ENCODE results near the gene ITFG1. TPM values are rescaled to one million over a fixed set of nuclear protein-coding genes. Genes with fewer than 3 reads are reported as not detected.

Gene ITFG1
- total RNA-seq (2014; rRNA removed; shearing (Covaris generic)) = 86.4 and 89.7 TPM in 2 replicates
- polyA plus RNA-seq (2014; cell fraction: nucleus; rRNA removed) = 55.3 and 67.9 TPM in 2 replicates

DNA sequence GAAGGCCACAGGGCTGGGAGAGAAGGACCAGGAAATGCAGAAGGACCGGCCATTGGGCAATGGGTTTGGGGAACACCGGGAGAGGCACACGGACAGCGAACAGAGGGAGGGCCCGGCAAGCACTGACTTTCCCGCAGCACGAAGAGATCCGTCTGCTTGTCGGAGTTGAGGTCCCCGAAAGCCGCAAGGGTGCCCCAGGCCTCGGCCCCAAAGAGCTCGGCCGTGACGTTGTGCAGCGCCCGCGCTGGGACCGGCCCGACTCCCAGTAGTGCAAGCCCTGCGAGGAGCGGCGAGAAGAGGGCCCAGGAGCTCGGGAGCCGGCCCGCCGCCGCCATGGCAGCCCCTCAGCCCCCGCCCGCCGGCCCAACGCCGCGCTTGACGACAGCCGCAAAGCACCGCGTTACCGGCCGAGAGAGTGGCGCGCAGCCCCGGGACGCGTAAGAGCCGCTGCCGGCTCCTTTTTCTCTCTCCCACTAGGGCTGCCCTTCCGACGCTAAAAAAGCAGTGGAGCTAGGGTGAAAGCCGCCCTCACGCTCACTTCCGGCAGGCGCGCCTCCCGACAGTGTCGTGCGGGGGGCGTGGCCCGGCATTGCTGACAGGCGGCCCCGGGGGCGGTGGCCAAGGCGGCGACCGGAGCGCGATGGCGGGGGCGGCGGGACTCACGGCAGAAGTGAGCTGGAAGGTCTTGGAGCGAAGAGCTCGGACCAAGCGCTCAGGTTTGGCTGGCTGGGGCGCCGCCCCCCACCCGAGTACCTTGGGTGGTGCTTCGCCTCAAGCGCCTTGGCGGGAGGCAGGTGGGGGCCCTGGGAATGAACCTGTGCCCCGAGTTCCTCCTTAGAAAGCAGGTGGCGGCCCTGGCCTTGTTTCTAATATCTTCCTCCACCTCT, at the start of gene ITFG1, which contains the start of gene PHKB:
Gene ITFG1, minus strand, starts transcription at position 353 of the 887 bp plus-strand sequence. Its CDS starts 18 bp downstream, at position 335.
Gene PHKB, plus strand, starts transcription at position 621 of the 887 bp plus-strand sequence. Its CDS starts 20 bp downstream, at position 641.
- peak; percentile 80 for DNase-seq (ENCODE audit: extremely low read depth, low read depth)

DNA sequence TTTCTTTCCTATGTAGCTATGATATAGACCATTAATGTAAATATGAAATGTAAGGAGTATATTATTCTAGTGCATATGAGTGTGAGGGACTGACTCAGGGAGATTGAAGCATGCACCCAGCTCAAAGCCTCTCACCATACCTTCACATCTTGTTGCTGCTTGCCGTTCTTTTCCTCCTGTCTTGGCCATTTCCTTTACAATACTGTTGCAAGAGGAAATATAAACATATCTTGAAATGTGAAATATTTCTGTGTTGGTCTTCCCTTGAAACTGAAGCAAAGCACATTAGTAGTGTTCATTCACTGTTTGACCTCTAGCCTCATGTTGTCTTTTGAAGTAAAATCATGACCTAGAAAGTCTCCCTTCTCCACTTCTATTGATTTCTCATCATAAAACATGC, 46.8 kb upstream of the ITFG1 start:
- no peak for DNase-seq (ENCODE audit: extremely low read depth, low read depth)

DNA sequence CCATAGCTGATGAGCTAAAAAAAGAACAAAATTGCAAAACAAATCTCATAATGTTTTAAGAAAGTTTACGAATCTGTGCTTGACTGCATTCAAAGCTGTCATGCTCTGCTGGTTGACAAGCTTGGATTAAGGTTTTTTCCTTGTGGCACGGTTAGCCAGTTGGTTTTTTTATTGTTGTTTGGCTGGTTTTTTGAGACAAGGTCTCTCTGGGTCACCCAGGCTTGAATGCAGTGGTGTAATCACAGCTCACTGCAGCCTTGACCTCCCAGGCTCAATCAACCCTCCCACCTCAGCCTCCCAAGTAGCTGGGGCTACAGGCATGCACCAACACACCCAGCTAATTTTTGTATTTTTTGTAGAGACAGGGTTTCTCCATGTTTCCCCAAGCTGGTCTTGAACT, 45.9 kb upstream of the ITFG1 start:
- DNase-seq (ENCODE audit: extremely low read depth, low read depth) = no peak

DNA sequence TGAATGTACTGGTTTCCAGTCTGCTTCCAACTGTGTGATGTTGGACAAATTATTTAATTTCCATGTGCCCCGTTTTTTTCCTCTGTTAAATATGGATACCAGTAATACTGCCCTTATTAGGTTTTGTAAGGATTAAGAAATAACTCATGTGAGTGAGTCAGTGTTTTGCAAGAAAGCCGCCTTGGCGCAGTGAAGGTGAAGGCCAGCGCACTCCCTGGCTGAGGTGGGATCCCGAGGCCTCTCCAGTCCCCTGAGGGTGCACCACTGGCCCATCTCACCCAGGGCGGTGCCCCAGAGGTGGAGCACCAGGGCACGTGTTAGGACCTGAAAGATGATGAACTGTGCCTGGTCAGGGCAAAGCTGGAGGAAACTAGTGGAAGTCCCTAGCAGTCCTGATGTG, 43.7 kb upstream of the ITFG1 start:
- DNase-seq (ENCODE audit: extremely low read depth, low read depth) = no peak

DNA sequence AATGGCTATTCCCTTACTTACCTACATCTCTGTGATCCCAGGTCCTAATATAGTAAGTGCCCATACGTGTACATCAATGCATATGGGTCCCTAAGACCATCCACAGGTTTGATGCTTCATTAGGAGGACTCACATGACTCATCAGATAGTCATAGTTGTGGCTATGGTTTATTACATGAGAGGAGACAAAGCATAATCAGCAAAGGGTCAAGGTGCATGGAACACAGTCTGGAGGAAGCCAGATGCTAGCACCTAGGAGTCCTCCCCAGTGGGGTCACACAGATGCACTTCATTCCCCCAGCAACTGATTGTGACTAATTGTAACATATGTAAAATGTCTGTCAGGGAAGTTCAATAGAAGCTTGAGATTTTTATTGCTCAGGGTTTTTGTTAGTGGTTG, 43.1 kb upstream of the ITFG1 start:
- DNase-seq (ENCODE audit: extremely low read depth, low read depth) = no peak

DNA sequence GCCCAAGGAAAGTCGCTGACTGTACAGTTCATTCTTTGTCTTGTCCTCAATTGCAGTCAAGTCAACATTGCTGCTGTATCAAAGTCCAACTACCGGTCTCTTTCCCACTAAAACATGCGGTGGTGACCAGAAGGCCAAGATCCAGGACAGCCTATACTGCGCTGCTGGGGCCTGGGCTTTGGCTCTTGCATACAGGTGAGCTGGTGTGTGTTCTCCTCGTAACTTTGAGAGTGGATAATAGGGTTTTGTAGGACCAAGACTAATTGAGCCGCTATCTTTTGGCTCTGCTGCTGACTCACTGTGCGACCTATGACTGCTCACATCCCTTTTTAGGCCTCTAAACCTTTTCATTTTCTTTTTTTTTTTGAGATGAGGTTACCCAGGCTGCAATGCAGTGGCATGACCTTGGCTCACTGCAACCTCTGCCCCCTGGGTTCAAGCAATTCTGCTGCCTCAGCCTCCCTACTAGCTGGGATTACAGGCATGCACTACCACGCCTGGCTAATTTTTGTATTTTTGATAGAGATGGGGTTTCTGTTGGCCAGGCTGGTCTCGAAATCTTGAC, 38.9 kb upstream of the ITFG1 start:
- no peak for DNase-seq (ENCODE audit: extremely low read depth, low read depth)

DNA sequence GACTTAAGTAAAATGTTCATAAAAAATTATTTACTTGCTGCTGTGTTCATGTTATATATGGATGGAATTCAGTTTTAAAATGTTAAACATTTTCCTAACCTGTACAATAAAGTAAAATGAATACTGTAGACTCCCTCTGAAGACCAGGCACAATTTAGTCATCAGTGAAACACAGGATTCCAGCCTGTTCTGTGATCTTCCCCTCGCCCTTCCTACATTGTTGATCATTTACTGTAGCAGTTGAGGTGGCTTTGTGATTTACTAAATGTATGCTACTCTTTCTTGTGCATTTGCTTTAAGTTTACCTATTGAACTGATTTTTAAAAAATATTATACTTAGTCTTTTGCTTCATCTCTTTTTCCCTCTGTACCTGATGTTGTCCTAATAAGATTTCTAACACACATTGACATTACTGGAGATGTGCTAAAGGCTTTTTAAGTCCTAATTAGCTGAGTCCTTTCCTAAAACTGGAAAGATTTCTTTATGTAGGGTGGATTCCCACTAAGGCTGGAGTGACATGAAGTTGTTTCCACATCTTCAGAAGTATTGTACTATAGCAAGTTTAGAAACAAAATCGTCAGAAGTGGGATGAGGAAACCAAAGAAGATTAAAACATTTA, 38.3 kb upstream of the ITFG1 start:
- no peak for DNase-seq (ENCODE audit: extremely low read depth, low read depth)

DNA sequence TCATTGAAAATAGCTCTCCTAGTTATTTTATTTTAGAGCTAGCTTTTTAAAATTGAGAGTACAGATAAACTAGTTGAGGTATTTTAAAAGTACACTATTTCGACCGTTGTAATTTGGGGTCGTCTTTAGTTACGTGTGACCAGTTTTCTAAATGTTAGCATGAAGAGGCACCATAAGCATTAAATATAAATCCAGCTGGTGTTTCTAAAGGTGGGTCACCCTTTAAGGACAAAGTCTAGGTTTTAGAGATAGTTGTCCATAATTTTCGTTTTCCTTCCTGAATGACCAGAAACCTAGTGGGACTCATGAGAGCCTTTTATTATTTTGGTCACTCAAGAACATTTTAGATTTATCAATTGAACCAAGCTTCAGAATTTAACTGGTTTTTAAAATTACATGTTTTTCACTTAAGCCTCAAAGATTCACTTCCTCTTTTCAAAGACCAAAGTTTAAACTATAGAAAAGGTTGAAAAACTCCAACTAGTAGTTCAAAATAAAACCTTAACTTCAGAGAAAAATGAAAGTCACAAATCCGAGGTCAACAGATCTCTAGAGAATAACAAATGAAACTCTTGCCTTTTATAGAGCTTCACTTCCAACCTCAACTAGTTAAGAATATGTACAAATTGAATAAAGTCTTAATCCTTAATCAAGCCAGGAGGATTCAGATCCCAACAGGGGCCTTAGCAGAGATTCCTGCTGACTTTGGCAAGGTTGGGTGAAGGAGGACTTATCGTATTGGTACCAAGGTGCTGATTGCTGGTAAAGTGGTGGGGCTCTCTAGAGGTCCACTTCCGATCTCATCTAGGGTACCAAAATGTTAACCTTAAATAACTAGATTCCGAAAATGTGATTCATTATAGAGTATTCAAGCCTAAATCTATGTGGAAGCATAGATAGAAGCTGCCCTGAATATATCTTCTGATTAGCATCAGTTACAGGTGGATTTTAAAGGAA, 32.8 kb upstream of the ITFG1 start:
- DNase-seq (ENCODE audit: extremely low read depth, low read depth) = no peak

DNA sequence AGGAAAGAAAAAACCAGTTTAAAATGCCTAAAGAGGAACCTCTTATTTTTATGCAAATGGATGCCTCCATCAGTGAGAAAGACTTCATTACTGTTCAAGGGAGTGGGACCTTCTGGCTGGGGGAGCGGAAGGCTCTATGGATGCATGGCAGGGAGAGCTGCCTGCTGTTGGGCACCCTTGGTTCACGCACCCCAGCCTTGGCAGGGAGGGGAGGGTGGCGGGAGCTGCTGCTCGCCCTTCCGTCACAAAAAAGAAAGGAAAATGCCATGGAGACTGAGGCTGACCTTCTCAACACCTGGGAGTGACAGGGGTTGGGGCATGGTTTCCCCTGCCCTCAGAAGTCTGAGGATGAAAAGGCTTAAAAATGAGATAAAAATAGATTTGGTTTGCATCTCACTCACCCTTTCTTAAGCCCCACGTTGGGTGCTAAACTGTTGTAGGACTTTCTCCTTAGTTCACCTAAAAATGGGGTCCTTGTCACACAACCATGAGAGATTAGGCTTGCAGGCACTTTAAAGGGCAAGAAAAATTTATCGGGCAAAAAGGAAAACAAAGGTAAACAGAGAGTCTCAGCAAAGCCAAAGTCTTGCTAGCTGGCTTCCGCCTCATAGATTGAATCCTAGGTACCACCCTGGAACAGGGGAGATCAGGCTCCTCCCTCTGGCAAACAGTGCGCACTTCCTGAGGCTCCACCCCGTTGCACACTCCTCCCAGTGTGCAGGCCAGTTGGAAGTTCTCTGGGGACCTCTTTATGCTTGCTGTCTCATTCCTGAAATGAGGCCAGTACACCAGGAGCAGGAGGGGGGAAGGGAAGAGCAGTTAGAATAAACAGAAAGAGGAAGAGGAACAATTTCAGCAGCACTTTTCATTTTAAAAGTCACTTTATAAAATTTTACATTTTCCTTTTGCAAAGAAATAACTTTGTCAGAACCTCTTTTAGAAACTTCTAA, 31.8 kb upstream of the ITFG1 start:
- no peak for DNase-seq (ENCODE audit: extremely low read depth, low read depth)

DNA sequence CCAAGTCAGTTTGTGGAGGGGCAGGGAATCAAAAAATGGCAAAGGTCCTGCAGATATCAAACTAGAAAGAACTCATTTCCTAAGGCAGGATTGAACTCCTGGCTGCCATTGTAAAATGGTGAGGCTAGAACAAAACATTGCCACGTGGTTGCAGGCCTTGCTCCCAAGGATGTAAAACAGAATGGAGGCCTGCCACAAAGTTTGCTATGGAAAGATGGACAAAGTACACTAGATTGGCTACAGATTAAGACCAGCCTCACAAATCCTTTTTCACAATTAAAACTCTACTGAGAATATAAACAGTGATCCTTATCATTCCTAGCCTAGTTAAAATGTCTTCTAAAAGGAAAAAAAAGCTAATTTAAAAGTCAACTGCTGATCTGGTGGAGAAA, 31.2 kb upstream of the ITFG1 start:
- DNase-seq (ENCODE audit: extremely low read depth, low read depth) = no peak

DNA sequence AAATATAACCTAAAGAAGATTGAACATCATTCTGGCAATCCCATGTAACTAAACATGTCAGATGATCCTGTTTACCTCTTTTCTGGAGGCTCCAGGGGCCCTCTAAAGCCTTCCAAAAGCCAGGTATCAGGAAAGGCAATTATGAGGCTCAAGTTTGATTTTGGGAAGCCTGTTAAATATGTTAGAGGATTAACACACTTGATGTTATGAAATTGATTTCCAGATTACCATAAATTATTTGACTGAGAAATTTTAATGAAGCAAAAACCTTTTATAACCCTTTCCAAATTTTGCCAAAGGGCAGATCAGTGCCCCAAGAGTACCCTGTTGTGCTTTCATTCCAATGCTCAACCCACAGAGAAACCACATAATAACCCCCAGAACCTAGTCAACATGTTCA, 29.6 kb upstream of the ITFG1 start:
- DNase-seq (ENCODE audit: extremely low read depth, low read depth) = no peak

DNA sequence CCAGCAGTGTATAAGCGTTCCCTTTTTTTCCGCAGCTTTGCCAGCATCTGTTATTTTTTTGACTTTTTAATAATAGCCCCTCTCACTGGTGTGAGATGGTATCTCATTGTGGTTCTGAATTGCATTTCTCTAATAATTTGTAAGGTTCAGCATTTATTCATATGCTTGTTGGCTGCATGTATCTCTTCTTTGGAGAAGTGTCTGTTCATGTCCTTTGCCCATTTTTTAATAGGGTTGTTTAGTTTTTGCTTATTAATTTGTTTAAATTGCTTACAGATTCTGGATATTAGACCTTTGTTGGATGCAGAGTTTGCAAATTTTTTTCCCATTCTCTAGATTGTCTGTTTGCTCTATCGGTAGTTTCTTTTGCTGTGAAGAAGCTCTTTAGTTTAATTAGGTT, 27.2 kb upstream of the ITFG1 start:
- DNase-seq (ENCODE audit: extremely low read depth, low read depth) = no peak

DNA sequence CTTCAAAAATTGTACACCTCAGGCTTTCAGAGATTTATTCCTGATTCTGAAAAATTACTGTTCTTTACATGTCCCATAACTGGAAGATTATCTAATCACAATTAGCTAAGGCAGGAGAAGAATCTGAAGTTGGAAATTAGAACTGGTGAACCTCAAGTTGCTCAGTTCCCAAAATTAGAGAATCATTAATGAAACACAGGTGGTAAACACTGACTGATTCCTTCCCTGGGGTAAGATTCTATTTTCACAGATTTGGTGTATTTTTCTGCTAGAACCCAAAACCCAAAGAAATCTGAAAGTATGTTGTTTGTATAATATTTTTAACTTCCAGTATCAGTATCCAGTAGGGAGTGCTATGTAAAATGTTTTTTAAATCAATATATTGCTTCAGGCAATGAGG, 26.0 kb upstream of the ITFG1 start:
- no peak for DNase-seq (ENCODE audit: extremely low read depth, low read depth)

DNA sequence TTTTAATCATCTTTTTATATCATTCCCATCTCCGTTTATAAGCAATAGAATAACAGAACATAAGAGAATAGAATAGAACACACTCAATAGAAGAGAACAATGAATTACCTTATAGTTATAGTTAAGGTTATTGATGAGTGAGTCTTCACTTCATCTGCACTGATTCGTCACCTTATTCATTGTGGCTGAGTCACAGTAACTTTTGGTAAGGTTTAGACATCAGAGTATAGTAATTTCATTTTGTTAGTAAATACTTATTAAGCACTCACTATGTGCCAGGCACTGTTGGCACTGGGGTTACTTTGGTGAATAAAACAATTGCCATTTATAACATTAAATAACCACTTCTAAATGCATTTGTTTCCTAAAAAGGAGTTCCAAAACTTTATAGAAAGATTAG, 22.8 kb upstream of the ITFG1 start:
- no peak for DNase-seq (ENCODE audit: extremely low read depth, low read depth)

DNA sequence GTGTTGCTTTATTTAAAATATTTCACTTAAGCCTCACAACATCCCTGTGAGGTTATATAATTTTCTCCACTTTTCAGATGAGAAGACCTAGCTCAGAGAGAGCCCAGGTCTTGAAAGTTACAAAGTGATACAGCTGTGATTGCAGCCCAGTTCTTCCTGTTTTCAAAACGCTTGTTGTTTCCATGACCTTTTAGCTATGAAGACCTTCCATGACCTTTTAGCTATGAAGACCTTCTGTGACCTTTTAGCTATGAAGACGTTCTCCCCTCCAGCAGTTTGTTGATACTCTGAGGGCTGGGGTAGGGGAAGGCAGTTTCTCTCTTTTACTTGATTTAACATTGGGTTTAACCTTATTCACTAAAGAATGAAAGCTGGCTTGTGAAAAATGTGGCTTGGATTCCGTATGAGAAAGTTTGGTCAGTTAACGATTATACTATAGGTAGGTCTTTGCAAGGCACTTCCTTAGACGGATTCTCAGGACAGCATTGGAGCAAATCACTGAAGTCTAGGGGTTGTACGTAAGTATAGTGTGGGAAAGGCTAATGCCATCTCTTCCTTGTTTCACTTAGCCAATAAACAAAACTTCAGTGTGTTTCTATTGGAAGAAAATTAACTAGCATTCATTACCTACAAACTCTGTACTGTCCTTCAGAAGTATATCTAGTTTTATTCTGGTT, 21.0 kb upstream of the ITFG1 start:
- no peak for DNase-seq (ENCODE audit: extremely low read depth, low read depth)

DNA sequence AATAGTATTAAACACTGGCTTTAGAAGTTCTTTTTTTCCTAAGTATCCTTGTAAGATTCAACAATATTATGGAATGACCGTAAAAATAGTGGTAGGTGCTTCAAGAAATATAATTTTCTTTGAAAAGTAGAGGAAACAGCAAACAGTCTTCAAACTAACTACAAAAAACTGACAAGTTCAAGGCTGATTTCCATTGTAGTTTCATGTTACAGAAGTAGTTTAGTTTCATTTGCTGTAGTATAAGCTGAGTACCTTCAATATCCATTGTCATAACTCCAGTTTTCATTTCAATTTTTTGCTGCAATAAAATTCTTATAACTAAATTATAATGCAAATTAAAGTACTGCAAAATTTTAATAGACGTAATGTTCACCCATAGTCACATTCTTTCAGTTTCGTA, 19.5 kb upstream of the ITFG1 start:
- no peak for DNase-seq (ENCODE audit: extremely low read depth, low read depth)

DNA sequence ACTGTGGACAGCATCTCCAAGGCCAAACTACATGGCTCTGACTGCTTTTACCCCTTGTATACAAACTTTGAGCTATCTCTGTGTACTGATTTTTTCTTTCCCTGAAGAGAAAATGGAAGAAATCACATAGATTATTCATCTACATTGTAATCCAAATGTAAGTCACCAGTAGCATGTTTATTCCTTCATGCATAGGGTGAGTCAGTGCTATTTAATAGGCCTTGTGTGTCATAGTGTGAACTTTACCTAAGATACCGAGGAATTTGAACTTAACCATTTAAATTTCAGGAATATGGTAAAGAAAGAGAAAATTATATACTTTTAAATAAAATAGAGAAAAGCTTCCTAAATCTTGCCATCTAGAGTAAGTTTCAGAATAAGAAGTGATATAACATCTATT, 16.8 kb upstream of the ITFG1 start:
- no peak for DNase-seq (ENCODE audit: extremely low read depth, low read depth)

DNA sequence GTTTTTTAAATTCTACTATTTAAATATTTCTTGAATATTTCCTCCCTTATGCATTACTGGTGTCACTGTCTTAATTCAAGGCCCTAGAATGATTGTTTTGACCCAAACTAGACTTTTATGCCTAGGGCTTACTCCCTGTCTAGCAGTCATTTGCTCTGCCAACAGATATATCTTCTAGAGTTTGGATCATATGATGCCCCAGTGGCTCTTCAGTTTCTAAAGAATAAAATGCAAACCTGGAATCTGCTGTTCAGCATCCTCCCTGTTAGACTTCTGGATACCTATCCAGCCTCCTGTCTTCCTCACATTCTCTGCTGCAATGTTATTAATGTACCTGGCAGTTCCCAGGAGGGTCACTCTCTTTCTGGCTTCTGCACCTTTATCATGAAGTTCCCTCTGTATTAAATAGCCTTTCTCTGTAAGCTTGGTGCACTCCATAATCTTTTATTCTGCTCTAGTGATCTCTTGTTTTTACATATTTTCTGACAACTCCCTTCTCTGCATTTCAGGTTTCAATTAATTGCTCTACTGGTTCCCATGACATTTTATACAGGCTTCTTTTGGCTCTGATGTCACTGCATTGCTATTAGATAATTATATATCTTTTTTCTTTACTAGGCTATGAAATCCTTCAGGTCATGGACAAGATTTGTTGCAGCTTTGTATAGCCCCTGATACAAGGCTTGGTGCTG, 15.9 kb upstream of the ITFG1 start:
- no peak for DNase-seq (ENCODE audit: extremely low read depth, low read depth)

All from NCI-H460 (cell line).